ENCODE results near the gene POLR3K.
"Not testable (repeated sequence)": the region's sequence is repeated elsewhere in the genome, so short reads cannot be mapped to it uniquely, and the experiment has no call there.

DNA sequence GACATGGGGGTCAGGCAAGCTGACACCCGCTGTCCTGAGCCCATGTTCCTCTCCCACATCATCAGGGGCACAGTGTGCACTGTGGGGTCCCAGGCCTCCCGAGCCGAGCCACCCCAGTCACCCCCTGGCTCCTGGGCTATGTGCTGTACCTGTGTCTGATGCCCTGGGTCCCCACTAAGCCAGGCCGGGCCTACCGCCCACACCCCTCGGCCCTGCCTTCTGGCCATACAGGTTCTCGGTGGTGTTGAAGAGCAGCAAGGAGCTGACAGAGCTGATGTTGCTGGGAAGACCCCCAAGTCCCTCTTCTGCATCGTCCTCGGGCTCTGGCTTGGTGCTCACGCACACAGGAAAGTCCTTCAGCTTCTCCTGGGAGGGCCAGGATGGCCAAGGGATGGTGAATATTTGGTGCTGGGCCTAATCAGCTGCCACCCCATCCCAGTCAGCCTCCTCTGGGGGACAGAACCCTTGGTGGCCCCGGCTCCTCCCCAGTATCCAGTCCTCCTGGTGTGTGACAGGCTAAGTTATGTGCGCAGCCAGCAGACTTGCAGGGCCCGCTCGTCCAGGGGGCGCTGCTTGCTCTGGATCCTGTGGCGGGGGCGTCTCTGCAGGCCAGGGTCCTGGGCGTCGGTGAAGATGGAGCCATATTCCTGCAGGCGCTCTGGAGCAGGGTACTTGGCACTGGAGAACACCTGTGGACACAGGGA lies 36.2 kb downstream of the POLR3K start:
- TF ChIP-seq, protein P1, sequence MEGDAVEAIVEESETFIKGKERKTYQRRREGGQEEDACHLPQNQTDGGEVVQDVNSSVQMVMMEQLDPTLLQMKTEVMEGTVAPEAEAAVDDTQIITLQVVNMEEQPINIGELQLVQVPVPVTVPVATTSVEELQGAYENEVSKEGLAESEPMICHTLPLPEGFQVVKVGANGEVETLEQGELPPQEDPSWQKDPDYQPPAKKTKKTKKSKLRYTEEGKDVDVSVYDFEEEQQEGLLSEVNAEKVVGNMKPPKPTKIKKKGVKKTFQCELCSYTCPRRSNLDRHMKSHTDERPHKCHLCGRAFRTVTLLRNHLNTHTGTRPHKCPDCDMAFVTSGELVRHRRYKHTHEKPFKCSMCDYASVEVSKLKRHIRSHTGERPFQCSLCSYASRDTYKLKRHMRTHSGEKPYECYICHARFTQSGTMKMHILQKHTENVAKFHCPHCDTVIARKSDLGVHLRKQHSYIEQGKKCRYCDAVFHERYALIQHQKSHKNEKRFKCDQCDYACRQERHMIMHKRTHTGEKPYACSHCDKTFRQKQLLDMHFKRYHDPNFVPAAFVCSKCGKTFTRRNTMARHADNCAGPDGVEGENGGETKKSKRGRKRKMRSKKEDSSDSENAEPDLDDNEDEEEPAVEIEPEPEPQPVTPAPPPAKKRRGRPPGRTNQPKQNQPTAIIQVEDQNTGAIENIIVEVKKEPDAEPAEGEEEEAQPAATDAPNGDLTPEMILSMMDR (IDR thresholded peaks at IDR 0.05; ENCODE audit: low read length) = not testable (repeated sequence)
- TF ChIP-seq EZH2 (IDR thresholded peaks at IDR 0.05; ENCODE audit: borderline replicate concordance, low read length) = not testable (repeated sequence)

Data from OCI-LY1 (cell line).